Keratinocyte (primary cell): ENCODE measurements around the gene CRKL.
"Not testable (repeated sequence)": the region's sequence is repeated elsewhere in the genome, so short reads cannot be mapped to it uniquely, and the experiment has no call there.

Source experiments
- EZH2 ChIP-seq: IDR thresholded peaks from one replicate; pipeline ENCODE4 v1.6.1; 2012; ENCODE audit warnings: inconsistent platforms, mild to moderate bottlenecking, low read length, moderate library complexity
- TF ChIP-seq, protein P1 (sequence below), 3 experiments: IDR thresholded peaks in 1 of 3; conservative IDR thresholded peaks in 1 of 3; optimal IDR thresholded peaks in 1 of 3; 2 replicates in 2 of 3; 3 replicates in 1 of 3; pipeline versions ENCODE3 to v1.5.1; 2011; ENCODE audit warnings: low read length in 3 of 3, mild to moderate bottlenecking in 3 of 3, moderate library complexity in 2 of 3, control low read depth in 1 of 3, inconsistent platforms in 1 of 3; ENCODE audit not compliant: insufficient read depth in 2 of 3; ENCODE audit errors: extremely low read depth in 1 of 3

- TF ChIP-seq, protein P1, sequence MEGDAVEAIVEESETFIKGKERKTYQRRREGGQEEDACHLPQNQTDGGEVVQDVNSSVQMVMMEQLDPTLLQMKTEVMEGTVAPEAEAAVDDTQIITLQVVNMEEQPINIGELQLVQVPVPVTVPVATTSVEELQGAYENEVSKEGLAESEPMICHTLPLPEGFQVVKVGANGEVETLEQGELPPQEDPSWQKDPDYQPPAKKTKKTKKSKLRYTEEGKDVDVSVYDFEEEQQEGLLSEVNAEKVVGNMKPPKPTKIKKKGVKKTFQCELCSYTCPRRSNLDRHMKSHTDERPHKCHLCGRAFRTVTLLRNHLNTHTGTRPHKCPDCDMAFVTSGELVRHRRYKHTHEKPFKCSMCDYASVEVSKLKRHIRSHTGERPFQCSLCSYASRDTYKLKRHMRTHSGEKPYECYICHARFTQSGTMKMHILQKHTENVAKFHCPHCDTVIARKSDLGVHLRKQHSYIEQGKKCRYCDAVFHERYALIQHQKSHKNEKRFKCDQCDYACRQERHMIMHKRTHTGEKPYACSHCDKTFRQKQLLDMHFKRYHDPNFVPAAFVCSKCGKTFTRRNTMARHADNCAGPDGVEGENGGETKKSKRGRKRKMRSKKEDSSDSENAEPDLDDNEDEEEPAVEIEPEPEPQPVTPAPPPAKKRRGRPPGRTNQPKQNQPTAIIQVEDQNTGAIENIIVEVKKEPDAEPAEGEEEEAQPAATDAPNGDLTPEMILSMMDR (optimal IDR thresholded peaks at IDR 0.05 in 1 of 3, IDR thresholded peaks at IDR 0.05 in 1 of 3, conservative IDR thresholded peaks at IDR 0.05 in 1 of 3; ENCODE audit: extremely low read depth in 1 of 3, insufficient read depth in 2 of 3, low read length in 3 of 3) = not testable (repeated sequence)
- TF ChIP-seq EZH2 = not testable (repeated sequence)
Measured at GRCh38 chr22:20908717-20909116, 8.5 kb upstream of the CRKL start.
